Activated CD8-positive, alpha-beta memory T cell treated with anti-CD3 and anti-CD28 coated beads, Interleukin-2, amount 50 U/mL, for 1 hour (primary cell): ENCODE measurements around the gene CCDC71.

Experiments
- DNase-seq: peaks from one replicate; pipeline ENCODE4 v3.0.0-alpha.2; 2020; ENCODE audit errors: extremely low read depth

Gene CCDC71

DNA sequence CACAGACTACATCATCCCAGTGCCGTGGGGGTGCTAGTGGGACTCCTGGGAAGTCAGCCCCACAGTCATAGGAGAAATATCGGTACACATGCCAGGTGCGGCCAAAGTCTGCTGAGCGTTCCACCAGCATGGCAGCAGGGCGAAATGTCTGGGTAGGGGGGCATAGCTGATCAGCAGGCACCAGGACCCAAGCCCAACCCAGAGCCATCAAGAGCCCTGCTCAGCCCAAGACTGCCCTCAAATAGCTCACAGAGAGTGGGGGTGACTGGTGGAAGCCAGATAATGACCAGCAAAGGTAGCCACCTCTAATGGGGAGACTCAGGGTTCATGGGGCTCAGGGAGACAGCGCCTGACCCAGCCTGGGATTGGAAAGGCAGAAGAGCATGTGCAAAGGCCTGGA lies 34.6 kb downstream of the CCDC71 start:
- DNase-seq = no peak

DNA sequence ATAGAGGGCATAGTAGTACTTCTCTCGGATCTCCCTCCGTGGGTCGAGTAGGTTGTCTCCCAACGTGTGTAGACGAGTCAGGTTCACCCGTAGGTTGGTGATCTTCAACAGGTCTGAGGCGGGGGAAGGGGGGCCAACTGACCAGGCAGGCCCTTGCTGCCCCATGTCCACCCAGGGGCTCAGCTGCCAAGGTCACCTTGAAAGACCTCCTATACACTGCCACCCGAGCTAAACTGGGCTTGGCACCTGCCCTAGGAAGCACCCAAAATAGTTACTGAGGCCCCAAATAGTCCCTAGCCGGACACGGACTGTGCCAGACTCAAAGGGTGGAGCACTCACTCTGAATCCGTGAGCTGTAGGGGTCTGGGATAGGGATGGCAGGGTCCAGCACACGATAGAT lies 35.1 kb downstream of the CCDC71 start:
- no peak for DNase-seq

DNA sequence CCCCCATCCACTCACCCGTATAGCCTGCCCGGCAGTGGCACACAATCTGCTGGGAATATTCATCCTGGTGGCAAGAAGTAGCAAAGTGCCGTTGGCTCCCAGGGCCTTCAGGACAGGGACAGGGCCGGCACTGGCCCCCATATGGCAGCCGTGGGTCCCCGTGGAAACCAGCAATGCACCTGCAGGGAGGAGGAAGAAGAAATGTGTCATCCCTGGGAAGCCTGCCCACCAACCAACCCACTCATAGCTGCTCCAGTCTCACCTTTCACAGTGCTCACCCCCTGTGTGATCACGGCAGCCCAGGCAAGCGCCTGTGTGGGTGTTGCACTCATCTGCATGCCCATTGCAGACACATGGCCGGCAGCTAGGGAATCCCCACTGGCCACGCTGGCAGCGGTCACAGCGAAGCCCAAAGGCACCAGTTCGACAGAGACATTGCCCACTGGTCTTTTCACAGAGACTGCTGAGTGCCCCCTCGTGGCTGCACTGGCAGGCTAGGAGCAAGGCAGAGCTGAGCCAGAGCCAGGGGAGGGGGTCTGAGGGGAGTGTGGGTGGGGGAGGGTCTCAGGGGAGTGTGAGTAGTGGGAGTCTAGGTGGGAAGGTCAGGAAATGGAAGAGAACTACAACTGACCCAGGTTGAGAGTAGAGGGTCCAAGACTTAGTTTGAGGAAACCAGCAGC lies 41.0 kb downstream of the CCDC71 start:
- DNase-seq = no peak

DNA sequence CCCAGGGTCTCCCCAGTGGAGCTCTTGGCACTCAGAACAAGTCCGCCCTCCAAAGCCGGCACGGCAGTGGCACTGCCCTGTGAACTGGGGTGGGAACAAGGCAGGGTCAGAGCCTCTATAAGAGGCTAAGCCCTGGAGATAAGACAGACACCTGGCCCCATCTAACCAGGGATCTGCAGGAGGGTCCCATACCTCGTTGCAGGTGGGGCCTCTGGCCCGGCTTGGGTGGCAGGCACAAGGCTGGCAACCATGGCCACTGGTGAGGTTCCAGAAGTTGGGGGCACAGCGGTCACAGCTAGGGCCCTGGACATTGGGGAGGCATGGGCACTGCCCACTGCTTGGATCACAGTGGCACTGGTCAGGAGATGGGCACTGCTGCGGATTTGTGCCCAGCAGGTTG lies 41.9 kb downstream of the CCDC71 start:
- no peak for DNase-seq

DNA sequence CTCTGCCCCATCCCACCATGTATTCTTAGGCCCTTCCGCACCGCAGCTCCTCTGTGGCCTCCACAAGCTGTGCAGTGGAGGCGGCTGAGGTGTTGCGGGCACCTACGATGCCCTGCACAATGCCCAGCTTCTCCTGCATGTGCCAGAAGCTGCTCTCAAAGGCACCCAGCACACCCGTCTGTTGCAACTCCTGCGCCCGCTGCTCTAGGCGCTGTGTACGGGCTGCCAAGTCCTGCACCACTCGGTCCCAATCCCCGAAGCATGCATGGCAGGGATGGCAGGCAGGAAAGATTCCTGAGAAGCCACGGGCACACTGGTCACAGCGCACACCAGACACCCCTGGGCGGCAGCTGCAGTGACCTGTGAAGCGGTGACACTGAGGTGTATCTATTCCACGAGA lies 42.4 kb downstream of the CCDC71 start:
- no peak for DNase-seq

DNA sequence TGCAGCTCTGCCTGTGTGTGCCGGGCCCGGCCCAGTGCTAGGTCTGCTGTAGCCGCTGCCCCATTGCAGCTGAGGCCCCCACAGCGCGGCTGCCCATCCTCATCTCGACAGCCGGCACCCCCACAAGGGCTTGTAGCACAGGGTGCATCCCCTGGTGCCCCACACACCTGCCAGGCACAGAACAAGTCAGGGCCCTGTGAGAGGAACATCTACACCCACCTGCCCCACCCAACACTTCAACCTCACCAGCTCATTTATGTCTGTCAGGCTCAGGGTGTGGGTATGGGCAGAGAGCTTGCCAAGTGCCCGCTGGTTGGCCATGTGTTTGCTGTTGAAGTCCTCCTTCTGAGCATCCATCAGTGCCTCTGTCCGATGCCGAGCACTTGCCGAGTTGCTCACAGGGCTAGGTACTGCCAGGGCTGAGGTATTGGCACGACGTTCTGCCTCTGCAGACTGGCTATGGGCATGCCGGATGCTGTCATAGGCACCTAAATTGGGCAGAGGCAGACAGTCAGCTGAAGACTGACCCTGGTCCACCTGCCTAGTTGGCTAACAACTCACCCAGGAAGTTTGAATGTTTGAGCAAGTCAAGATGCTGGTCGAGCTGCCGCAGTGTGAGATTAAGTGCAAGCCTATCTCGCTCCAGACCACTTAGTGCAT lies 43.1 kb downstream of the CCDC71 start:
- DNase-seq = no peak

DNA sequence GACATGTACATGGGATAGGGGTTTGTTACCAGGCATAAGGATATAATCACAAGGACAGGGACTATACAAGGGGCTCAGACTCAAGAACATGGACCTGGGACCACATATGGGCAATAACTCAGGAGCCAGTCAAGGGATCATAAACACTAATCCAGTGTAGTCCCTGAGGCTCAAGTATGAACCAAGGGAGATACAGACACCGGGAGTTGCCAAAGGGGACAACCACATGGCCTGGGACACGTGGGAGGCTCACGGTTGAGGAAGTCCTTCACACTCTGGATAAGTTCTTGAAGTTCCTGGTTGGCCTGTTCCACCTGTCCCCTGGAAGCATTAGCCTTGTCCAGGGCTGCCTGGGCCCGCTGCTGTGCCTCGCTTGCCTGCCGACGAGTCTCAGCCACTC lies 43.7 kb downstream of the CCDC71 start:
- no peak for DNase-seq

DNA sequence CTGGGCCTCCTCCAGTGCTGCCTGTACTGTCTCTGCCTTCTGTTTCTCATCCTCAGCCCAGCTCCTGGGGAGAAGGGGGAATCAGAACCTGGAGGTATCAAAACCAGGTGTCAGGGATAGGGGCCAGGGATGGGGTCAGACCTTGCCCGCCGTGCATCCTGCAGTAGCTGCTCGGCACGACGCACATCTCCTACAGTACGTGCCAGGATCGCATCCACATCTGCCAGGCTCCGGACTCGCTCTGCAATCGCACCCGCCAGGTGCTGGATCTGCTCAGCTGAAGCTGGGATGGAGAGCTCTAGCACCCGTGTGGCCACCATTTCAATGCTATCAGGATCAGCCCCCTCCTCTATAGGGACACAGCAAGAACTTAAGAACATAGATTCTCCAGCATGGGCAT lies 44.1 kb downstream of the CCDC71 start:
- DNase-seq = no peak

DNA sequence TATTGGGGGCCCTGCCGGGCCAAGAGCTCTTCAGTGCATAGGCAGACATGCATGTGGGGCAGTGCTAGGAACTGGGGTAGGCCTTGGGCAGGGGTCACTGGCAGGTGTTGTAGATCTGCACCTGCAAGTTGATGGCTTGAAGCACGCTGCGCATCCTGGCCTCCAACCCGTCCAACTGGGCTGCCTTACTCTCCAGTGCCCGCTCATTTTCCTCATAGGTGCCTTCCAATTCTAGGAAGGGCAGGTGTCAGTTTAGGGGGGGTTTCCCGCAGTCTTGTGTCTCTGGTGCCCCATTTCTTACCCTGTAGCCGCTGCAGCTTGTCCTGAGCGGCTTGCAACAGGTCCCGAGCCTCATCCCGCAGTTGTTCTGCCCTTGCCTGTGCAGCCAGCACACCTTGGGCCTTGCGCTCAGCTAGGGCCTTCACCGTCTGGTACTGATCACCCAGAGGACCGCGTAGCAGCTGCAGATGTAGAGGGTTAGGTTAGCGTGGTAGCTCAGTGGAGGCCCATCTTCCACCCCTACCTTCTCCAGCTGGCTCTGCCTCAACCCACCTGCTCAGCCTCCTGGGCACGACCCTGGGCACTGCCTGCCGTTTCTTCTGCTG lies 44.9 kb downstream of the CCDC71 start:
- no peak for DNase-seq

DNA sequence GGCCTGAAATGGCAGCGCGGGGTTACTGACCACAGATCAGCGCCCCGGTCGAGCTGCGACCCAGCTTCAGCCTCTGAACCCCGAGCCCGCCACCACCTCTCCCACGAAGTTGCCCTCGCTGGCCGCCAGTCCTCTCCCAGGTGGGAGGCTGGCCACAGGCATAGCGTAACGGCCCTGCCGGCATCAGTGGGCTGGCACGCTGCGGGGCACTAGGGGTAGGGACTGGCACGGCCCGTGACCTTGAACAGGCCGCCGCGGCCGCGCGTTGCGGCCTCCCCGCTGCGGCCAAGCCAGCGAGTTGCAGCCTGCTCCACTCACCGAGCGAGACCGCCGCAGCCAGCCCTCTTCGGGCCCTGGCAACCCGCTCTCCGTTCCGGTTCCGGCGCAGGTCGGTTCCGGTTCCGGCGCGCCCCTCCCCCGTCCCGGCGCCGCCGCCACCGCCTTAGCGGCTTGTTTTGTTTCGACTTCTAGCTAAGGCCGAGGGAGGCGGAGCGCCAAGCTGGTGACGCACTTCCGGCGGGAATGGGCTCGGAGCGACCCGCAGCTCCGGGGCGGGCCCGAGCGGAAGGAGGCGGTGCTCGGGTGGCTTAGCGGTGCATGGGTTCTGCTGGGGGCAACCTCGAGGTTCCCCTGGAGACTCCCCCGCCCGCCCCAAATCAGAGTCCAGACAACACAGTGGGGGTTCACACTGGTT lies 45.5 kb downstream of the CCDC71 start, which contains the start of gene USP19:
Gene USP19, minus strand, starts transcription at position 386 of the 694 bp plus-strand sequence. CDS start 1,678 bp downstream, outside the sequence.
- DNase-seq = peak; percentile 77

DNA sequence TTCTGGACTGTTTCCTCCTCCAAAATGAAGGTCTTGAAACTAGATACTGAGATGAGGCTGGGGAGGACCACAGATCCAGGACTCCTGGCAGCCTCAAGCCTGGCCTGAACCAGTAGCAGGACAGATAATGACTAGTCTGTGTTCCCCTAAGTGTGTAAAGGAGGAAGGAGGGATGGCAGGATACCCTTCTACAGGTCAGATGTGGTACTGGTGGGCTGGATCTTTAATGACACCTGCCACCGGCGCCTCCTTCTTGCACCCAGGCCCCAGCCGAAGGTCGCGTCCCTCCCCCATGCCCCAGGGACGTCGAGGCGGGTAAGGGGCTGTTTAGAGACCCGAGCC lies 46.1 kb downstream of the CCDC71 start:
- DNase-seq = no peak

DNA sequence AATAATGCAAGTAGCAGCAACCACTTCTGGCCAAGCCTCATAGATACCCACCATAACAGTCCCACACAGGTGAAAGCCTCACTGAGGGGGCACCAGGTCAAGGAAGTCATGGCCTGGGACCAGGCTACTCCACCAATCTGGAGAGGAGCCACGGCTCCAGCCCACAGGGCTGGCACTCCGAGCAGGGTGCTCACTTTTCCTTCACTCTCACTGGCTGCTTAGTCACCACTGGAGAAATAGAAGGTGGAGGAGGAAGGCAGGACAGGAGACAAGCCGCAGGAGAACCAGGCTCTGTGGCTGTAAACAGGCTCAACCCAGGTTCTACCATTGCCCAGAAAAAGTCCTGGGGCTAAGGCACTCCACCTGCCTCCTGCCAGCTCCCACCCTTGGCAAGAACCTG lies 46.7 kb downstream of the CCDC71 start:
- no peak for DNase-seq

DNA sequence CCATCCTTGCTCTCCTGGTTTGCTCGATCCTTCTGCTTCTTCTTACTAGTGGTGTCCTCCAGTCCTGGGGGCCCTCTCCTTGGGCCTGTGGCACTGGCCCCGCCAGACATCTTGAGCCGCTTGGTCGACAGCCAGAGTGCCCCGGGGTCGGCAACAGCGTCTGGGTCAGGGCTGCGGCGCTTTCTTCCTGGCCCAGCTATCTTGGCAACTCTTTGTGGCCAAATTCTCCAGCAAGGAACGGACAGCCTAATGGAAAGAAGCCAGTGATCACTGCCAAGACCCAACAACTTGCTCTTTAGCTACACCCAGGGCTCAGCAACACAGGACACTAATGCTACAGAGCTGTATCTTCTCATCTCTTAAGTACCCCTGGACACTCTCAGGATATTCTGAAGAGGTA lies 47.1 kb downstream of the CCDC71 start:
- DNase-seq = no peak
